Measurements from ENCODE around the gene NFKBIA. TPM values are rescaled to one million over a fixed set of nuclear protein-coding genes. Genes with fewer than 3 reads are reported as not detected.

NFKBIA gene
- total and polyA plus RNA-seq, 2 of the 8 experiments (the other 6 are each of a cell fraction or from before 2014, with no cell fraction given), result 25.9 to 49.7 TPM

DNA sequence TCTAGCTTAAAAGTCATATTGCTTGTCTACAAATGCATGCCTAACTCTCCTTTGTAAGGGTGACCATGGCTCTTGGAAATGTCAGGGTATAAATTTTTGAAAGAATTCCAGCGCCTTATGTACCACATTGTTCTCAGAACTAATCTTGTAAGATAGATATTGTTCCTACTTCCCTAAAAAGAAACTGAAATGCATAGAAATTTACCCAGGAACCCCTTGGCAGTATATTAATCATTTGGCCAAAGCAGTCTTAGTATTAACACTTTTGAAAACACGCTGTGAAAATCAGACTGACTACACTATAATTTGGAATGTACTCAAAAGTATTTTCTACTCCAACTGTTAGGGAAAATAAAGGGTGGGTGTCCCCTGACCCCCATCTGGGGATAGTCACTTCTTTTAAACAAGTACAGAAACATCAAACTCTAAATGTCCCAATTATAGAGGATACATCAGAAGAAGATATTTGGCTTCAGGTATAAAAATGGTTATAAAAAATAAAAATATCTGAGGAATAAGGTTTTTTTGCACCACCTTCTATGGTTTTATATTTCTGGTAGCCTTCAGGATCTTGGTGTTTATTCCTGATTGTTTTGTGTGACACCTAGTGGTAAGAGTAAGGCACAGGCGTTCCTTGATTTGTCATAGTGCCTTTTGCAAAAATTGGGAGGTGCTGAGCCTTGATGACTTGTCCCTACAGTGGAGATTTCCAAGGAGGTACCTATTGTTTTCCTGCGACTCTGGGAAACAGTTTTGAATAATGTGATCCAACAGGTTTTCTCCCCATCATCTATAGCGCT is 2.2 kb upstream of the NFKBIA start:
- Histone ChIP-seq H3K9me3 (ENCODE audit: insufficient read depth in 2 of 2, low read depth in 1 of 2, low read length in 1 of 2) (no peaks in the 10 kb centered on the region), H4K5ac (ENCODE audit: insufficient read length, low read depth, low read length) (no peak overlapping the region), H2BK120ac (replicated peaks; ENCODE audit: low read depth, low read length) (no peak overlapping the region), H3K9ac (replicated peaks in 1 of 4; ENCODE audit: extremely low read depth in 1 of 4, low read depth in 3 of 4, low read length in 3 of 4) (no peak overlapping the region), H4K91ac (replicated peaks; ENCODE audit: insufficient read length, low read length) (no peak overlapping the region), H3K27me3 (replicated peaks in 1 of 4; ENCODE audit: control insufficient read depth in 3 of 4, extremely low read depth in 1 of 4, insufficient read depth in 3 of 4, low read length in 3 of 4) (no peaks in the 10 kb centered on the region), H3K56ac (replicated peaks; ENCODE audit: insufficient read length, low read depth, low read length) (no peak overlapping the region), H2BK15ac (ENCODE audit: low read length) (no peak overlapping the region), H2BK20ac (ENCODE audit: low read length) (no peak overlapping the region), H2AK5ac (ENCODE audit: low read depth, low read length) (no peak overlapping the region), H4K8ac (ENCODE audit: extremely low read depth, insufficient read depth, low read length) (no peak overlapping the region), H3K27ac (ENCODE audit: low read depth, low read length) (no peak overlapping the region), H3K4me1 (replicated peaks in 1 of 4; ENCODE audit: control insufficient read depth in 3 of 4, insufficient read depth in 4 of 4, low read length in 3 of 4) (peaks cover 4 to 19% (median 12%) of the 10 kb centered on the region in 4 experiments), H2BK12ac (ENCODE audit: low read depth, low read length) (no peak overlapping the region), H3K23ac (ENCODE audit: insufficient read length) (no peak overlapping the region), H3K79me1 (ENCODE audit: low read depth, low read length) (peaks cover 6% of the 10 kb centered on the region; the same call in 1 of the 2 replicates), H2BK5ac (ENCODE audit: low read depth, low read length) (no peak overlapping the region), H4K20me1 (replicated peaks in 1 of 2; ENCODE audit: control insufficient read depth in 1 of 2, insufficient read depth in 2 of 2, low read length in 2 of 2) (peaks cover 2 to 3% of the 10 kb centered on the region in 2 experiments), H3K4me3 (ENCODE audit: extremely low read depth in 1 of 4, insufficient read depth in 2 of 4, low read depth in 3 of 4, low read length in 4 of 4) (no peak overlapping the region), H3K4ac (replicated peaks; ENCODE audit: insufficient read length, low read depth, low read length) (no peak overlapping the region), H3K23me2 (ENCODE audit: low read depth, low read length) (peaks cover 9% of the 10 kb centered on the region), H3K79me2 (ENCODE audit: control insufficient read depth in 1 of 2, insufficient read depth in 2 of 2, low read length in 2 of 2) (peaks cover 0 to 15% of the 10 kb centered on the region in 2 experiments; a peak in 3 of 4 replicates), H3K18ac (ENCODE audit: extremely low read depth, low read length) (no peak overlapping the region), H3K4me2 (ENCODE audit: insufficient read depth in 1 of 2, low read depth in 2 of 2, low read length in 2 of 2) (no peak overlapping the region), H2AFZ (ENCODE audit: low read length) (no peak overlapping the region), H3K36me3 (ENCODE audit: control insufficient read depth in 2 of 4, insufficient read depth in 4 of 4, low read length in 3 of 4) (peaks cover 10 to 18% (median 12%) of the 10 kb centered on the region in 4 experiments), H3K14ac (ENCODE audit: insufficient read length) (no peak overlapping the region)
- WGBS, 2 experiments (ENCODE audit: extremely low coverage in 1 of 2, insufficient coverage in 1 of 2, insufficient read length in 1 of 2, insufficient replicate concordance in 2 of 2, low coverage in 1 of 2, low lambda C conversion rate in 2 of 2, missing lambda C conversion rate in 1 of 2), result 28% methylated on average over 5 of the region's 5 CpGs; no CpG with 5 or more reads in 1 of the 2 experiments
- ChIA-PET CTCF (ENCODE audit: partially characterized antibody) (interaction anchor here (0.9 to 3.6 kb wide), 15 partner anchors 9 to 265 kb away, joined by 3 to 23 read pairs (median 4); no protein-coding TSS in a partner anchor), POLR2A (ENCODE audit: partially characterized antibody) (interaction anchor here (1.0 to 4.8 kb wide), 2 partner anchors 8 to 360 kb away, joined by 4 to 34 read pairs; partner anchors contain the start of gene FAM177A1)
- no peak for DNase-seq (ENCODE audit: low read depth in 1 of 2, low spot score in 2 of 2)
- FAIRE-seq, result peak; percentile 63
- TF ChIP-seq EGR1 (IDR thresholded peaks at IDR 0.05; ENCODE audit: borderline replicate concordance, low read depth, low read length) (no peak), ZNF274 (IDR thresholded peaks at IDR 0.05; ENCODE audit: borderline replicate concordance, extremely low read depth, low read length) (no peak), PHF8 (conservative IDR thresholded peaks at IDR 0.05; ENCODE audit: low read depth, low read length) (no peak), RAD21 (IDR thresholded peaks at IDR 0.05 in 1 of 2, conservative IDR thresholded peaks at IDR 0.05 in 1 of 2; ENCODE audit: low read depth in 2 of 2, low read length in 2 of 2) (peak; percentile 78), POU5F1 (IDR thresholded peaks at IDR 0.05; ENCODE audit: low read depth, low read length) (no peak), GTF2F1 (IDR thresholded peaks at IDR 0.05; ENCODE audit: borderline replicate concordance, low read depth, low read length) (no peak)
- TF ChIP-seq, protein P1, sequence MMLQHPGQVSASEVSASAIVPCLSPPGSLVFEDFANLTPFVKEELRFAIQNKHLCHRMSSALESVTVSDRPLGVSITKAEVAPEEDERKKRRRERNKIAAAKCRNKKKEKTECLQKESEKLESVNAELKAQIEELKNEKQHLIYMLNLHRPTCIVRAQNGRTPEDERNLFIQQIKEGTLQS (IDR thresholded peaks at IDR 0.05; ENCODE audit: insufficient read depth, low read depth, low read length), result no peak

Data from H1 (cell line).